HCT116 (cell line): Measurements from ENCODE around the gene PRKG1.

Experiments
- ATF3 ChIP-seq: IDR thresholded peaks from 2 replicates; pipeline ENCODE4 v1.6.1; 2012
- CEBPB ChIP-seq: IDR thresholded peaks from 2 replicates; pipeline ENCODE4 v1.6.1; 2012; ENCODE audit warnings: low read depth
- CTCF ChIP-seq, 3 experiments: fragments of 200-600 bp in 1 of 3; sonication (generic) in 1 of 3; IDR thresholded peaks in 2 of 3; conservative IDR thresholded peaks in 1 of 3; 2 replicates each; pipeline ENCODE4 v1.5.1; 2012 to 2017; ENCODE audit warnings: low read depth in 2 of 3, low read length in 2 of 3, antibody characterized with exemption in 1 of 3, borderline replicate concordance in 1 of 3, control low read depth in 1 of 3, mild to moderate bottlenecking in 1 of 3, mixed read lengths in 1 of 3, mixed run types in 1 of 3, moderate library complexity in 1 of 3; ENCODE audit not compliant: insufficient read depth in 1 of 3
- EZH2 ChIP-seq: fragments of 200-600 bp; sonication (generic); IDR thresholded peaks from 2 replicates; pipeline ENCODE4 v1.6.1; 2017; ENCODE audit warnings: antibody characterized with exemption, mixed run types
- EZH2phosphoT487 ChIP-seq: fragments of 200-600 bp; IDR thresholded peaks from 2 replicates; pipeline ENCODE4 v1.6.1; 2018; ENCODE audit warnings: antibody characterized with exemption, borderline replicate concordance
- JUND ChIP-seq: IDR thresholded peaks from 2 replicates; pipeline ENCODE4 v1.6.1; 2012
- POLR2AphosphoS5 ChIP-seq: IDR thresholded peaks from 2 replicates; pipeline ENCODE4 v1.6.1; 2011; ENCODE audit warnings: mild to moderate bottlenecking, low read depth, low read length, moderate library complexity
- RAD21 ChIP-seq: IDR thresholded peaks from 2 replicates; pipeline ENCODE4 v1.6.1; 2012; ENCODE audit warnings: low read depth, mild to moderate bottlenecking
- ZNF274 ChIP-seq: fragments of 200-500 bp; sonication (Bioruptor generic); IDR thresholded peaks from 2 replicates; pipeline ENCODE4 v1.6.1; 2014; ENCODE audit warnings: mild to moderate bottlenecking, low read depth, low read length, inconsistent platforms

GRCh38 chr10:51815723-51816122 is 741.4 kb downstream of the PRKG1 start:
- TF ChIP-seq CTCF (IDR thresholded peaks at IDR 0.05 in 2 of 3, conservative IDR thresholded peaks at IDR 0.05 in 1 of 3; ENCODE audit: borderline replicate concordance in 1 of 3, insufficient read depth in 1 of 3, low read depth in 2 of 3, low read length in 2 of 3) (no peak), EZH2 (no peak), ZNF274 (no peak), RAD21 (no peak), CEBPB (no peak), JUND (no peak), EZH2phosphoT487 (no peak), ATF3 (no peak), POLR2AphosphoS5 (no peak)
